C4-2B (cell line): ENCODE measurements around the gene BMP7.

Experiments
- CTCF ChIP-seq: fragments of 450-650 bp; conservative IDR thresholded peaks from 2 replicates; pipeline ENCODE4 v1.5.1; 2017; ENCODE audit warnings: mild to moderate bottlenecking
- ZFX ChIP-seq: fragments of 450-650 bp; IDR thresholded peaks from 2 replicates; pipeline ENCODE4 v1.6.1; 2017

DNA sequence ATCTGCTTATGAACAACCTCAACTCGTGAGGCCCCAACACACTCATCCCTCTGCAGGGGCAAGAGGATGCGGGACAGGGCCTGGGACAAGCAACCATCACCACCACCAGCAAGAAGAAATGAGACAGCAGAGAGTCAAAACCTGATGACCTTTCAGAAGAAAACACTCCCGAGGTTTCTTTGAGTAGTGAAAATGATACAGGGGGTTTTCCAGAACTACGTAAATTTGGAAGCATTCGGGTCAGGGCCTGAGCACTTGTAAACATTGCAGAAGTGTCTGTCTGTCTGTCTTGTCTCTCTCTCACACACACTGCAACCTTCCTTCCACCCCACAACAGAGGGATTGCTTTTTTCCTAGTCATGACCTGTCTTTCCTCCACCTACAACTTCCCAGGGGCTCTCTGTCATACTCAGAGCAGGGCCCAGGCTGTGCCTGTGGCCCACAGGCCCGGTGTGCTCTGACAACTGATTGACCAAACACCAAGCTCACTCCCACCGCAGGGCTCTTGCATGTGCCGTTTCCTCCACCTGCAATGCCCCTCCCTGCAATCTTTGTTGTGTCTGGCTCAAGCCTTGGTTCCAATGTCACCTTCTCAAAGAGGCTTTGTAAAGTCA is 90.9 kb downstream of the BMP7 start:
- TF ChIP-seq CTCF: no peak
- no peak for TF ChIP-seq ZFX
